A673 (cell line): Measurements from ENCODE around the gene RSPRY1. TPM values are rescaled to one million over a fixed set of nuclear protein-coding genes. Genes with fewer than 3 reads are reported as not detected.

ENCODE experiments used
- BruUV-seq: library from RNA; stranded (reverse); fragments of 400-500 nt; replicated peaks from 2 replicates; lab custom pipeline; 2021; lab: Mats Ljungman, UMichigan
- CTCF ChIA-PET: fragments of 300-600 bp; sonication (Branson Sonifier 250); formaldehyde crosslinking; loops from one replicate; lab custom pipeline; 2022; ENCODE audit warnings: antibody characterized with exemption; lab: Charles Lee
- POLR2A ChIA-PET: fragments of 300-600 bp; sonication (Branson Sonifier 250); formaldehyde crosslinking; loops from one replicate; lab custom pipeline; 2022; ENCODE audit warnings: antibody characterized with exemption; ENCODE audit not compliant: low non-redundant PET; lab: Charles Lee
- DNase-seq: peaks from one replicate; pipeline ENCODE4 v3.0.0-alpha.2; 2015; ENCODE audit warnings: low spot score
- H3K27ac ChIP-seq: fragments of 200-600 bp; sonication (generic); 2 replicates; pipeline ENCODE4 v1.5.1; 2016; ENCODE audit warnings: mixed run types, low read depth, mild to moderate bottlenecking, mixed read lengths, antibody characterized with exemption, low read length; ENCODE audit not compliant: poor library complexity, severe bottlenecking
- H3K27me3 ChIP-seq: fragments of 200-600 bp; sonication (generic); replicated peaks from 2 replicates; pipeline ENCODE4 v1.6.1; 2017; ENCODE audit warnings: mixed run types, low read depth, mild to moderate bottlenecking, mixed read lengths, antibody characterized with exemption, low read length; ENCODE audit not compliant: insufficient read depth, poor library complexity
- H3K36me3 ChIP-seq: fragments of 200-600 bp; sonication (generic); 2 replicates; pipeline ENCODE4 v1.6.1; 2016; ENCODE audit warnings: mixed run types, mild to moderate bottlenecking, mixed read lengths, antibody characterized with exemption, low read length; ENCODE audit not compliant: insufficient read depth, poor library complexity, severe bottlenecking
- H3K4me1 ChIP-seq: fragments of 200-600 bp; sonication (generic); 2 replicates; pipeline ENCODE4 v1.6.1; 2017; ENCODE audit warnings: mixed run types, mild to moderate bottlenecking, mixed read lengths, antibody characterized with exemption, low read length; ENCODE audit not compliant: insufficient read depth, poor library complexity, severe bottlenecking
- H3K4me3 ChIP-seq: fragments of 200-600 bp; sonication (generic); 2 replicates; pipeline ENCODE4 v1.5.1; 2016; ENCODE audit warnings: low read depth, mixed run types, mild to moderate bottlenecking, mixed read lengths, low read length; ENCODE audit not compliant: poor library complexity, severe bottlenecking
- H3K9me3 ChIP-seq: fragments of 200-600 bp; sonication (generic); 2 replicates; pipeline ENCODE4 v1.6.1; 2016; ENCODE audit warnings: mixed run types, low read depth, mild to moderate bottlenecking, mixed read lengths, antibody characterized with exemption, low read length; ENCODE audit not compliant: poor library complexity, severe bottlenecking
- EZH2 ChIP-seq: fragments of 200-600 bp; sonication (generic); IDR thresholded peaks from 2 replicates; pipeline ENCODE4 v1.6.1; 2017; ENCODE audit warnings: borderline replicate concordance, low read depth, mild to moderate bottlenecking, mixed read lengths, antibody characterized with exemption, low read length; ENCODE audit not compliant: poor library complexity, severe bottlenecking
- intact Hi-C: fragments of 100-400 bp; cut with micrococcal nuclease; formaldehyde crosslinking; loops from one replicate; pipeline ENCODE4 v1.10.0; 2022; ENCODE audit not compliant: unreplicated experiment
- total RNA-seq: library from RNA; stranded (reverse); gene quantifications from 2 replicates; pipeline ENCODE4 v1.2.3, GENCODE V29; 2021
- TF ChIP-seq, protein P1 (sequence below): fragments of 300-800, 200-600 bp; sonication (generic); conservative IDR thresholded peaks from 2 replicates; pipeline ENCODE4 v1.5.1; 2017; ENCODE audit warnings: low read depth, mild to moderate bottlenecking, antibody characterized with exemption, low read length, moderate library complexity, mixed read lengths

RSPRY1 gene
- total RNA-seq, 1 experiment from 2014 or later, result 45.6 TPM

DNA sequence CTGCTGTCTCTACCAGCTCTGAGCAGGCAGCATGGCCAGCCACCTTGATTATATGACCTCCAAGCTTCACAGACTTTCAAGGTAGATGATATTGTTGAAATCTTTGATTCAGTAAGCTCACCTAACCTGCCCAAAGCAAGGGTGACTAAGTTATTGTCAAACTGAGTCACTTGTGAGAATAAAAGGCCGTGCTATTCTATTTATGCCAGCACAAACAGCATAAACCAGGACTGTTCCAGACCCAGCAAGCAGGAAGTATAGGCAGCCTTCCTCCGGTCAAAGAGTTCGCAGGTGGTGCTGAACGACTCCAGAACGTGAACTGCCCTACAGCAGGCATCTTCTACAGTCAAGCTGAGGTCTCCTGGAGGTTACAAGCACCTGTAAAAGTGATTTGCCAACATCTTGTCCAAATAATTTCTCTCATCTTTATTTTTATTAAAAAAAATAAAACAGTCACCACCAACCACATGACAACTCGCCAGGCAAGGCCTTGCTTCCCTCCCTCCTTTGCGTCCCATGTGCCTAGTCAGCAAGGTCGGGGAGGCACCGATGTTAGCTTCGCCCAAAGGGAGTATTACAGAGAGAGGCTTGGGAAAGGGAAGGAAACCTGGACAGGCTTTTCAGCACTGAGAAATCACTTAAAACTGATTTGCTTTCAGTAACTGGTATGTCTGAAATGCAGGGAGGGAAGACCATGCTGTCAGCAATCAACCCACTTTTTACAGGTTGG lies 69.7 kb downstream of the RSPRY1 start:
- TF ChIP-seq EZH2, result no peak
- TF ChIP-seq, protein P1, sequence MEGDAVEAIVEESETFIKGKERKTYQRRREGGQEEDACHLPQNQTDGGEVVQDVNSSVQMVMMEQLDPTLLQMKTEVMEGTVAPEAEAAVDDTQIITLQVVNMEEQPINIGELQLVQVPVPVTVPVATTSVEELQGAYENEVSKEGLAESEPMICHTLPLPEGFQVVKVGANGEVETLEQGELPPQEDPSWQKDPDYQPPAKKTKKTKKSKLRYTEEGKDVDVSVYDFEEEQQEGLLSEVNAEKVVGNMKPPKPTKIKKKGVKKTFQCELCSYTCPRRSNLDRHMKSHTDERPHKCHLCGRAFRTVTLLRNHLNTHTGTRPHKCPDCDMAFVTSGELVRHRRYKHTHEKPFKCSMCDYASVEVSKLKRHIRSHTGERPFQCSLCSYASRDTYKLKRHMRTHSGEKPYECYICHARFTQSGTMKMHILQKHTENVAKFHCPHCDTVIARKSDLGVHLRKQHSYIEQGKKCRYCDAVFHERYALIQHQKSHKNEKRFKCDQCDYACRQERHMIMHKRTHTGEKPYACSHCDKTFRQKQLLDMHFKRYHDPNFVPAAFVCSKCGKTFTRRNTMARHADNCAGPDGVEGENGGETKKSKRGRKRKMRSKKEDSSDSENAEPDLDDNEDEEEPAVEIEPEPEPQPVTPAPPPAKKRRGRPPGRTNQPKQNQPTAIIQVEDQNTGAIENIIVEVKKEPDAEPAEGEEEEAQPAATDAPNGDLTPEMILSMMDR, result no peak
- H3K36me3 ChIP-seq, result peaks cover 16% of the 10 kb centered on the region
- H3K27me3 ChIP-seq, result no peaks in the 10 kb centered on the region
- BruUV-seq, result no TSS peak
- H3K9me3 ChIP-seq, result no peaks in the 10 kb centered on the region
- intact Hi-C loops, result no loop called here
- ChIA-PET POLR2A (no interaction called here), CTCF (no interaction called here)
- no peak for DNase-seq
- peaks cover 9% of the 10 kb centered on the region for H3K4me1 ChIP-seq
- no peak overlapping the region for H3K4me3 ChIP-seq
- no peak overlapping the region for H3K27ac ChIP-seq

DNA sequence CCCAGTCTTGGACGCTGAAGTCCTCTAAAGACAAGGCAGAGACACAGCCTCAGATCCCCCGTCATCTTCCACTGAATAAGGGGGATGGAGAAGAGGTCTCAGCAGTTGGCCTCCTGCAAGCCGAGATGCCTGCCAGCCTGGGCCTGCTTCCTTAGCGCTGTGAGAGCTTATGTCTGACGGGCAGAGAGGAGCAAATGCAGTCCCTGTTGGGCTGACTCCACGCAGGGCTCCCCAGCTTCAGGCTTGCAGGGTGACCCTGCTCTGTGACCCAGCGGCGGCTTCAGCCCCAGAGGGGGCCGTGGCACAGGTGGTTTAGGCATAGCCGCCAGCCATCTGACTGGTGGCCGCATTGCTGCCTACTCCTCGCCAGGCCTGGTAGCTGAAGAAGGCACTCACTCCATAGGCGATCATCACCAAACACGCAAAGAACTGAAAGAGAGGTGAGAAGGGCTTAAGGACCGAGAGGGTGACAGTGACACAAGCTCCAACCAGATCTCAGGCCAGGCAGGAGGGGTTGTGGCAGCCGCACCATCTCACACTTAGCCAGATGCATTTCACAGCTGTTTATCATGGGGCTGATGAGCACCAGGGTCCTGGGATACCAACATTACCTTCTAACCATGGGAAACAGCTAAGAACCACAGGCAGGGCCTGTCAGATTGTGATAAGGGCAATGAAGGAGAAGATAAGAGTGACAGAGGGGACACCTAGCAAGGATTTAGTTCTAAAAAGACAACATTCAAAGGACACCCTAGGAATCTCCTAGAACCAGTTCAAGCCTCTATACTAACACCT lies 70.7 kb downstream of the RSPRY1 start:
- DNase-seq, result no peak
- Histone ChIP-seq H3K4me1 (peaks cover 9% of the 10 kb centered on the region), H3K4me3 (no peak overlapping the region), H3K27me3 (no peaks in the 10 kb centered on the region), H3K27ac (no peak overlapping the region), H3K36me3 (peaks cover 8% of the 10 kb centered on the region), H3K9me3 (no peaks in the 10 kb centered on the region)
- BruUV-seq, result no TSS peak
- intact Hi-C loops, result no loop called here
- TF ChIP-seq EZH2, result no peak
- TF ChIP-seq, protein P1, result no peak
- CTCF ChIA-PET, result no interaction called here
- POLR2A ChIA-PET, result no interaction called here

- H3K36me3 ChIP-seq, result peaks cover under 1% of the 10 kb centered on the region
- no peak for TF ChIP-seq EZH2
- TF ChIP-seq, protein P1, result no peak
- ChIA-PET POLR2A (no interaction called here), CTCF (no interaction called here)
- intact Hi-C loops, result no loop called here
- H3K9me3 ChIP-seq, result no peaks in the 10 kb centered on the region
- BruUV-seq, result no TSS peak
- H3K27me3 ChIP-seq, result no peaks in the 10 kb centered on the region
- peaks cover 9% of the 10 kb centered on the region for H3K4me1 ChIP-seq
- no peak overlapping the region for H3K4me3 ChIP-seq
- no peak for DNase-seq
- H3K27ac ChIP-seq, result no peak overlapping the region
Measured at GRCh38 chr16:57257455-57258070, 71.4 kb downstream of the RSPRY1 start.
